ENCODE results near the gene TLL2. TPM values are rescaled to one million over a fixed set of nuclear protein-coding genes. Genes with fewer than 3 reads are reported as not detected.

TLL2 gene
- total RNA-seq, 1 donor from 2014 or later = not detected

- peak; percentile 21 for DNase-seq (ENCODE audit: low spot score)
- no peak for ATAC-seq
Observed at GRCh38 chr10:96367470-96367869, 146.3 kb downstream of the TLL2 start.

GRCh38 chr10:96366508-96366907 lies 147.2 kb downstream of the TLL2 start:
- ATAC-seq (no peak), DNase-seq (ENCODE audit: low spot score) (no peak)

- no peak for ATAC-seq
- no peak for DNase-seq (ENCODE audit: low spot score)
Observed at GRCh38 chr10:96365571-96365970, 148.2 kb downstream of the TLL2 start.

DNA sequence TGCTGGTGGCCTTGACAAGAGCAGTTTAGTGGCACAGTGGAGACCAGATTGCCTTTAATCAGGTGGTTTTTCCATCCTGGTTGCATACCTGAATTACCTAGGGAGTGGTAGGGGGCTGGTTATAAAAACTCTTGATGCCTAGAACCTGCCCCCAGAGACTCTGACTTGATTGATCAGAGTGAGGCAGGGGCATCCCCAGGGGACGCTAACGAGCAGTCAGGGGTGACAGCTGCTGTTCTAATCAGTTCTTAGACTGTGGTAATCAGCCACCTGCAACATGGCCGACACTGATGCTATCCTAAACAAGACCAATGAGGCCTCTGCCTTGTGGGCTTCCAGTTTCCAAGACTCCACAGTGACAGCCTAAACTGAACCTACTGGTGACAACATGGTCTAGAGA lies 153.0 kb downstream of the TLL2 start:
- no peak for ATAC-seq
- peak; percentile 14 for DNase-seq (ENCODE audit: low spot score)

- ATAC-seq (no peak), DNase-seq (ENCODE audit: low spot score) (peak; percentile 18)
Observed at GRCh38 chr10:96360331-96360730, 153.4 kb downstream of the TLL2 start.

- peak; percentile 18 for DNase-seq (ENCODE audit: low spot score)
- ATAC-seq = no peak
Observed at GRCh38 chr10:96359616-96360015, 154.1 kb downstream of the TLL2 start.

DNA sequence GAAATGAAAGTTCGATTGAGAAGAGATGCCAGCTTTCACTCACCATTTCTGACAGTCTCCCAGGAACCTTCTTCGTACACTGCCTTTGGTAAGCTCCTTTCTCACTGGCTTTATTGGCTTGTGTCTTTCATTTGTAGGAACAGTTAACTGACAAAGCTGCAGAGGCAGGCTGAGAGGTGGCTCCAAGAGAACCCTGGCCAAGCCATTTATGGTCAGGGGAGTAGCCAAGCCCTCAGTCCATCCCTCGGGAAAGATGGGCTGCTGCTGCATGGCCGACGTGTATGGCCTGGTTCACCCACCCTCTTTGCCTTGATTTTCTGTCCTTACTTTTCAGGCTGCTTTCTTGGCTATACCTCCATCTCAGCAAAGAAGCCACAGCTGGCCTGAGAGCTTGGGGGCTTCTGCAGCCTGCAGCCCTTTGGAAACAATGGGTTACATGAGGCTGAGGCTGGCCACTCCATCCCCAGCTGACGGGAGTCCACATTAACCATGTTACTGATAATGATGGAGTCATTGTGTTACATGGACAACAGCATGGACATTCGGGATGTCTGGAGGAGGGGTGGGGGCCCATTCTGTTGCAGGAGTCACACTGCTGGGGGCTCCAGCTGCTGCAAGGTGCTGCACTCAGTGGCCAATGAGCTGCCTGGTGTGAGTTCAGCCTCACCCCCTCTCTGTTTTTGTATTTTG lies 154.7 kb downstream of the TLL2 start, which contains the start of gene OPALIN:
Gene OPALIN, minus strand, starts transcription at position 152 of the 690 bp plus-strand sequence. Its CDS starts 106 bp downstream, at position 46.
- ATAC-seq (no peak), DNase-seq (ENCODE audit: low spot score) (peak; percentile 27)

- no peak for ATAC-seq
- no peak for DNase-seq (ENCODE audit: low spot score)
Observed at GRCh38 chr10:96357038-96357620, 156.6 kb downstream of the TLL2 start.

- ATAC-seq (peak; percentile 29), DNase-seq (ENCODE audit: low spot score) (no peak)
Observed at GRCh38 chr10:96352582-96352981, 161.1 kb downstream of the TLL2 start.

DNA sequence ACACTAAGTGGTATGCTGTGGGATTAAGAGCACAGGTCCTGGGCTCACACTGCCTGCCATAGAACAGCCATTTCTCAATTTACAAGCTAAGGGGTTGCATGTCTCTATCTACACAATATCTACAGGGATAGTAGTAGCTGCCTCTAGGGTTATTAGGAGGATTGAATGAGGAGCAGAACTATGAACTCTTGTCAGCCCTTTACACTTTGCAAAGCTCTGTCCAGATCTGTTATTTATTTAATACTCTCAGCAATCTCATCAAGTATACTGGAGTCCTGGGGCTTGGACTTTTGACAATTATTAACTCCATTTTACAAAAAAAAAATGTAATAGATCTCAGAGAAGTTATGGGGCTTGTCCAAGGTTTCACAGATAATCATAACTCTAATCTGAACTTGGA lies 161.7 kb downstream of the TLL2 start:
- DNase-seq (ENCODE audit: low spot score) = no peak
- ATAC-seq = peak; percentile 90

- DNase-seq (ENCODE audit: low spot score) (no peak), ATAC-seq (no peak)
Observed at GRCh38 chr10:96346295-96346694, 167.4 kb downstream of the TLL2 start.

DNA sequence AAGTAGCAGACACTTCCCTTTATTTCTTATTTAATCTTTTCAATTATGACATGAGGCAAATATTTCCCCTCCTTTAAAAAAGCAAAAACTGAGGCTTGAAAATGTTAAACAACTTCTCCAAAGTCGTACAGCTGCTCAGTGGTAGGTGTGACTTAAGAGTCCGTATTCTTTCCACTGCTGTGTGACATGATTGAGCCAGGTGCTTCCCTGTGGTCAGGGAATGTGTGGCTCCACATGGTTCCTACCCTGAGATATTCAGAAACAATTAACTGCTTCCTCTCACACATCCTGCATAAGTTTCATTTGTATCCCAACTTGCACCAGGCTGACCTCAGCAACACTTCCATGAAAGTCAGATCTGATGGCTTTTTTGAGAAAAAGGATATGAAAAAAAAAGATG lies 168.5 kb downstream of the TLL2 start:
- ATAC-seq = no peak
- no peak for DNase-seq (ENCODE audit: low spot score)

GRCh38 chr10:96344178-96344577 lies 169.5 kb downstream of the TLL2 start:
- ATAC-seq (no peak), DNase-seq (ENCODE audit: low spot score) (no peak)

DNA sequence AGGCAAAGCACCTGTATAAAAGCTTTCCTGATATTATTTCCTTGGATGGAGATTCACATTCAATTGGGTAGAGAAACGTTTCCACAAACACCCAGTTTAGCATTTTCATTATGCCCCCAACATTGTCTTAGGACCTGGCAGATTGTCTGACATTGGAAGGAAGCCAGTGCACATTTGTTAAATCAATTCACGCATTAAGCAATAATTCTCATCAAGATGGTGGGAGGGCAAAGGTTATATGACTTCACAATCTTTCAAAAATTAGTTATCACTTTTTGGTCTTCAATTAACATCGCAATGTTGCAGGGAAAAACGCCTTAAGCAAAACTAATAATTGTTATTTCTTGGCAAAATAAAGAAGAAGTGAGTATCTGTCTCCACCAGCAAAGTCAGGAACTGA lies 171.3 kb downstream of the TLL2 start:
- no peak for DNase-seq (ENCODE audit: low spot score)
- peak; percentile 51 for ATAC-seq

GRCh38 chr10:96341219-96342182 lies 172.2 kb downstream of the TLL2 start:
- no peak for ATAC-seq
- no peak for DNase-seq (ENCODE audit: low spot score)

GRCh38 chr10:96339956-96340904 lies 173.5 kb downstream of the TLL2 start:
- ATAC-seq = peak; percentile 73
- DNase-seq (ENCODE audit: low spot score) = no peak

- ATAC-seq (no peak), DNase-seq (ENCODE audit: low spot score) (no peak)
Observed at GRCh38 chr10:96339383-96339782, 174.3 kb downstream of the TLL2 start.

- DNase-seq (ENCODE audit: low spot score) = no peak
- ATAC-seq = no peak
Observed at GRCh38 chr10:96338279-96338925, 175.3 kb downstream of the TLL2 start.

GRCh38 chr10:96337106-96337505 lies 176.6 kb downstream of the TLL2 start:
- DNase-seq (ENCODE audit: low spot score) = no peak
- no peak for ATAC-seq

All from left lobe of liver (tissue), 2 donors.